GM21737 (cell line): ENCODE measurements around the gene GNAQ.
"Not testable (repeated sequence)": the region's sequence is repeated elsewhere in the genome, so short reads cannot be mapped to it uniquely, and the experiment has no call there.

ENCODE experiments used
- ATAC-seq: cut with Tn5 transposase; IDR thresholded peaks from one replicate; pipeline ENCODE4 v1.9.1; 2021; ENCODE audit warnings: mild to moderate bottlenecking, moderate library complexity; ENCODE audit not compliant: unreplicated experiment

Gene GNAQ

GRCh38 chr9:78031444-78031892, at the start of gene GNAQ:
GNAQ (minus strand) TSS chr9:78031811; CDS start chr9:78031235, 576 bp downstream.
- no peak for ATAC-seq

GRCh38 chr9:78074385-78075291, 43.0 kb upstream of the GNAQ start:
- ATAC-seq, result no peak

GRCh38 chr9:78073722-78074121, 42.1 kb upstream of the GNAQ start:
- ATAC-seq, result no peak

GRCh38 chr9:78072586-78073199, 41.1 kb upstream of the GNAQ start:
- ATAC-seq, result no peak

GRCh38 chr9:78070521-78070920, 38.9 kb upstream of the GNAQ start:
- no peak for ATAC-seq

GRCh38 chr9:78064075-78064474, 32.5 kb upstream of the GNAQ start:
- no peak for ATAC-seq

GRCh38 chr9:78062710-78063109, 31.1 kb upstream of the GNAQ start:
- no peak for ATAC-seq

GRCh38 chr9:78054218-78054617, 22.6 kb upstream of the GNAQ start:
- not testable (repeated sequence) for ATAC-seq

GRCh38 chr9:78053627-78054026, 22.0 kb upstream of the GNAQ start:
- ATAC-seq, result no peak

GRCh38 chr9:78050421-78050820, 18.8 kb upstream of the GNAQ start:
- no peak for ATAC-seq

- ATAC-seq, result no peak
Observed at GRCh38 chr9:78049484-78049883, 17.9 kb upstream of the GNAQ start.

- ATAC-seq, result no peak
Observed at GRCh38 chr9:78047106-78047505, 15.5 kb upstream of the GNAQ start.

GRCh38 chr9:78046112-78046511, 14.5 kb upstream of the GNAQ start:
- ATAC-seq, result no peak

- ATAC-seq, result no peak
Observed at GRCh38 chr9:78044886-78045285, 13.3 kb upstream of the GNAQ start.

- ATAC-seq, result no peak
Observed at GRCh38 chr9:78044189-78044588, 12.6 kb upstream of the GNAQ start.

GRCh38 chr9:78041971-78042370, 10.4 kb upstream of the GNAQ start:
- no peak for ATAC-seq

- no peak for ATAC-seq
Observed at GRCh38 chr9:78040726-78041125, 9.1 kb upstream of the GNAQ start.

- ATAC-seq, result no peak
Observed at GRCh38 chr9:78038620-78039300, 7.1 kb upstream of the GNAQ start.

GRCh38 chr9:78035383-78035993, 3.9 kb upstream of the GNAQ start:
- ATAC-seq, result no peak

- no peak for ATAC-seq
Observed at GRCh38 chr9:78033870-78034269, 2.3 kb upstream of the GNAQ start.
